GM12878 (cell line): ENCODE data around the gene GPC6. TPM values are rescaled to one million over a fixed set of nuclear protein-coding genes. Genes with fewer than 3 reads are reported as not detected.

ENCODE experiments used
- ATAC-seq: fragments of 200-7000 bp; cut with Tn5 transposase; 3 replicates; pipeline ENCODE4 v1.9.1; 2020; ENCODE audit warnings: mild to moderate bottlenecking, moderate library complexity
- BruUV-seq: library from RNA; stranded (reverse); fragments of 400-500 nt; replicated peaks from 2 replicates; lab custom pipeline; 2021; lab: Mats Ljungman, UMichigan
- CTCF ChIA-PET: fragments of 300-600 bp; sonication (Branson Sonifier 250); formaldehyde crosslinking; extraction: SDS; loops from one replicate; lab custom pipeline; 2021; ENCODE audit warnings: inconsistent platforms; lab: Yijun Ruan, JAX
- POLR2A ChIA-PET: fragments of 350-600 bp; formaldehyde crosslinking; extraction: SDS; loops from one replicate; lab custom pipeline; 2021; ENCODE audit warnings: inconsistent platforms; lab: Charles Lee
- RAD21 ChIA-PET: fragments of 300-600 bp; sonication (Branson Sonifier 250); formaldehyde crosslinking; loops from one replicate; lab custom pipeline; 2023; ENCODE audit warnings: antibody characterized with exemption; ENCODE audit not compliant: unreplicated experiment; lab: Charles Lee
- SMC1A ChIA-PET: fragments of 300-600 bp; sonication (Branson Sonifier 250); formaldehyde crosslinking; loops from one replicate; lab custom pipeline; 2023; ENCODE audit not compliant: unreplicated experiment, uncharacterized antibody; lab: Charles Lee
- DNase-seq: peaks from one replicate; pipeline ENCODE4 v3.0.0-alpha.2; 2011; ENCODE audit warnings: low read depth, low spot score
- FAIRE-seq: peaks from 3 replicates; lab custom pipeline; 2011; peaks lifted over from hg19 to GRCh38; lab: Jason Lieb, UNC
- H2AFZ ChIP-seq: 2 replicates; pipeline ENCODE4 v1.6.0; 2011; ENCODE audit warnings: low read depth, low read length, control low read depth; ENCODE audit not compliant: control insufficient read depth
- H3K27ac ChIP-seq: 2 replicates; pipeline ENCODE4 v1.5.1; 2011; ENCODE audit warnings: control low read depth; ENCODE audit not compliant: control insufficient read depth, insufficient read depth
- H3K27me3 ChIP-seq, 2 experiments: replicated peaks in 1 of 2; 2 replicates each; pipeline versions ENCODE4 v1.6.0 to v1.6.1; 2011; ENCODE audit warnings: low read length in 1 of 2; ENCODE audit not compliant: control insufficient read depth in 2 of 2, insufficient read depth in 2 of 2
- H3K36me3 ChIP-seq, 2 experiments: 2 replicates each; pipeline ENCODE4 v1.5.1; 2011; ENCODE audit warnings: low read length in 1 of 2; ENCODE audit not compliant: control insufficient read depth in 2 of 2, insufficient read depth in 2 of 2
- H3K4me1 ChIP-seq: 2 replicates; pipeline ENCODE4 v1.6.1; 2011; ENCODE audit warnings: mild to moderate bottlenecking, low read length, moderate library complexity, mixed read lengths; ENCODE audit not compliant: control insufficient read depth, insufficient read depth
- H3K4me2 ChIP-seq: 2 replicates; pipeline ENCODE4 v1.6.0; 2011; ENCODE audit warnings: control low read depth; ENCODE audit not compliant: control insufficient read depth, insufficient read depth
- H3K4me3 ChIP-seq: fragments of 200-600 bp; sonication (generic); 2 replicates; pipeline ENCODE4 v1.5.1; 2016
- H3K79me2 ChIP-seq: 2 replicates; pipeline ENCODE4 v1.6.0; 2011; ENCODE audit warnings: low read length; ENCODE audit not compliant: control insufficient read depth, insufficient read depth
- H3K9ac ChIP-seq: 2 replicates; pipeline ENCODE4 v1.8.0; 2011; ENCODE audit warnings: low read length, control low read depth, mixed read lengths; ENCODE audit not compliant: control insufficient read depth, insufficient read depth
- H3K9me3 ChIP-seq: replicated peaks from 3 replicates; pipeline ENCODE4 v1.5.1; 2011; ENCODE audit warnings: mild to moderate bottlenecking, low read length; ENCODE audit not compliant: control insufficient read depth, insufficient read depth
- H4K20me1 ChIP-seq: 2 replicates; pipeline ENCODE4 v1.6.0; 2011; ENCODE audit not compliant: control insufficient read depth, insufficient read depth
- BRCA1 ChIP-seq: IDR thresholded peaks from 2 replicates; pipeline ENCODE4 v1.6.1; 2011; ENCODE audit warnings: low read depth, low read length, improper control_type of control experiment
- EED ChIP-seq: sonication (generic); IDR thresholded peaks from 2 replicates; pipeline ENCODE4 v1.6.1; 2016; ENCODE audit warnings: antibody characterized with exemption, low read depth
- MXI1 ChIP-seq: fragments of 150-350 bp; IDR thresholded peaks from 2 replicates; pipeline ENCODE4 v1.6.1; 2011; ENCODE audit warnings: low read depth, mild to moderate bottlenecking, inconsistent platforms, low read length, improper control_type of control experiment
- MYC ChIP-seq: IDR thresholded peaks from 2 replicates; pipeline ENCODE4 v1.6.1; 2011; ENCODE audit warnings: mild to moderate bottlenecking, low read length, moderate library complexity, inconsistent platforms; ENCODE audit not compliant: insufficient read depth, insufficient replicate concordance, insufficient read length, severe bottlenecking
- PAX8 ChIP-seq: fragments of 450-650 bp; IDR thresholded peaks from 2 replicates; pipeline ENCODE4 v1.6.1; 2017; ENCODE audit warnings: mild to moderate bottlenecking, moderate library complexity
- SMAD1 ChIP-seq: fragments of 450-650 bp; IDR thresholded peaks from 2 replicates; pipeline ENCODE4 v1.6.1; 2018; ENCODE audit warnings: mild to moderate bottlenecking, low read depth; ENCODE audit not compliant: partially characterized antibody
- SREBF2 ChIP-seq: IDR thresholded peaks from 2 replicates; pipeline ENCODE4 v1.6.1; 2012; ENCODE audit warnings: mild to moderate bottlenecking, low read length
- SRF ChIP-seq, 2 experiments: IDR thresholded peaks; 2 replicates each; pipeline ENCODE4 v1.6.1; 2011; ENCODE audit warnings: low read depth in 2 of 2, low read length in 2 of 2, mild to moderate bottlenecking in 1 of 2, moderate library complexity in 1 of 2
- ZNF217 ChIP-seq: fragments of 450-650 bp; IDR thresholded peaks from 2 replicates; pipeline ENCODE4 v1.6.1; 2017; ENCODE audit warnings: antibody characterized with exemption, mild to moderate bottlenecking
- whole genome bisulfite sequencing: methylation state at CpG from one replicate; pipeline ENCODE4 v1.1.6; 2016; ENCODE audit warnings: low lambda C conversion rate; ENCODE audit not compliant: insufficient replicate concordance, insufficient coverage; ENCODE audit errors: missing lambda C conversion rate; 5-methylcytosine and 5-hydroxymethylcytosine counted together
- in situ Hi-C: fragments of 300-500 bp; cut with MboI; formaldehyde crosslinking; loops from 9 replicates; pipeline ENCODE4 v1.14.3; 2018; ENCODE audit warnings: mixed read lengths
- intact Hi-C: fragments of 100-400 bp; cut with micrococcal nuclease; formaldehyde crosslinking; loops from one replicate; pipeline ENCODE4 v1.14.2; 2022; ENCODE audit not compliant: unreplicated experiment
- polyA plus RNA-seq, 11 experiments: library from polyadenylated mRNA; depleted of rRNA in 4 of 11; unstranded in 6 of 11; stranded (reverse) in 5 of 11; fragments of >200 nt; fragmentation: Nextera tagmentation in 4 of 11; fragmentation: Illumina TruSeq in 1 of 11; extraction: Ambion mirVana in 4 of 11; extraction: Trizol in 1 of 11; gene quantifications; 1 replicate in 1 of 11; 2 replicates in 10 of 11; pipeline versions ENCODE4 v1.2.1 to v1.2.3, GENCODE V29; 2011 to 2016; ENCODE audit warnings: inconsistent platforms in 2 of 11, missing spikeins in 2 of 11, low read depth in 1 of 11
- total RNA-seq, 4 experiments: library from RNA; depleted of rRNA in 3 of 4; stranded (reverse); fragments of >200 nt in 3 of 4; fragmentation: Illumina TruSeq in 1 of 4; extraction: Trizol in 1 of 4; gene quantifications; 2 replicates each; pipeline versions ENCODE4 v1.2.1 to v1.2.3, GENCODE V29; 2013 to 2021
- TF ChIP-seq, protein P1 (sequence below): IDR thresholded peaks from 2 replicates; pipeline ENCODE4 v1.6.1; 2011; ENCODE audit warnings: borderline replicate concordance, low read depth, mild to moderate bottlenecking, moderate library complexity, mixed read lengths, low read length; ENCODE audit not compliant: insufficient read depth; ENCODE audit errors: extremely low read length
- TF ChIP-seq, protein P2 (sequence below): fragments of 450-650 bp; formaldehyde crosslinking; IDR thresholded peaks from 2 replicates; pipeline ENCODE4 v1.4.0; 2020; ENCODE audit warnings: mild to moderate bottlenecking, moderate library complexity

The GPC6 gene
- total and polyA plus RNA-seq, 10 of the 15 experiments (the other 5 are each of a cell fraction or from before 2014, with no cell fraction given): 0.03 to 0.04 (median 0.03) TPM; not detected in 7

DNA sequence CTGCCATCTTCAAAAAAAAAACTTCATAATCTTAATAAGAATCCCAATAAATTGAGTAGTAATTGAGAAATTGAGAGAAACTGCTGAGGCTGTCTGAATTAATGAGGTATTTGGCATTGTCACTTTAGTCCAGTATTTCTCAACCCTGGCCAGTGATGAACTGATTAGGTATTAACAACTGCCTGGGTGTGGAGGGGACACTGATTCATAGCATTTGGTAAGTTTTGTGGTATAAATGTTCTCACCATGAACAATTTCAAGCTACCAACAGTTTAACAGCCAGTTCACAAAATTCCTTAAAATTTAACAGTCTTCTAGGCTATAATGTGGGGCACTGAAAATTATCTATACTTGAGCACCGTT, 18.3 kb downstream of the GPC6 start:
- Histone ChIP-seq H3K9ac (no peak overlapping the region), H2AFZ (no peak overlapping the region), H3K36me3 (no peaks in the 10 kb centered on the region), H3K4me3 (no peak overlapping the region), H3K9me3 (no peaks in the 10 kb centered on the region), H3K4me1 (no peaks in the 10 kb centered on the region), H3K27me3 (no peaks in the 10 kb centered on the region), H4K20me1 (no peaks in the 10 kb centered on the region), H3K79me2 (no peaks in the 10 kb centered on the region), H3K27ac (no peak overlapping the region), H3K4me2 (no peak overlapping the region)
- ChIA-PET POLR2A (no interaction called here), CTCF (no interaction called here), SMC1A (no interaction called here), RAD21 (no interaction called here)
- intact Hi-C loops: no loop called here
- ATAC-seq (no peak), DNase-seq (no peak), FAIRE-seq (no peak)
- BruUV-seq: no TSS peak
- WGBS: 42% methylated on average over 1 of the region's 1 CpG
- in situ Hi-C loops: no loop called here
- TF ChIP-seq SREBF2 (no peak), MYC (no peak), BRCA1 (no peak), MXI1 (no peak), EED (no peak), SRF (IDR thresholded peaks at IDR 0.05; ENCODE audit: low read depth in 2 of 2, low read length in 2 of 2) (no peak), PAX8 (no peak), SMAD1 (no peak), ZNF217 (no peak)
- TF ChIP-seq, protein P1, sequence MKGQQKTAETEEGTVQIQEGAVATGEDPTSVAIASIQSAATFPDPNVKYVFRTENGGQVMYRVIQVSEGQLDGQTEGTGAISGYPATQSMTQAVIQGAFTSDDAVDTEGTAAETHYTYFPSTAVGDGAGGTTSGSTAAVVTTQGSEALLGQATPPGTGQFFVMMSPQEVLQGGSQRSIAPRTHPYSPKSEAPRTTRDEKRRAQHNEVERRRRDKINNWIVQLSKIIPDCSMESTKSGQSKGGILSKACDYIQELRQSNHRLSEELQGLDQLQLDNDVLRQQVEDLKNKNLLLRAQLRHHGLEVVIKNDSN: no peak
- TF ChIP-seq, protein P2, sequence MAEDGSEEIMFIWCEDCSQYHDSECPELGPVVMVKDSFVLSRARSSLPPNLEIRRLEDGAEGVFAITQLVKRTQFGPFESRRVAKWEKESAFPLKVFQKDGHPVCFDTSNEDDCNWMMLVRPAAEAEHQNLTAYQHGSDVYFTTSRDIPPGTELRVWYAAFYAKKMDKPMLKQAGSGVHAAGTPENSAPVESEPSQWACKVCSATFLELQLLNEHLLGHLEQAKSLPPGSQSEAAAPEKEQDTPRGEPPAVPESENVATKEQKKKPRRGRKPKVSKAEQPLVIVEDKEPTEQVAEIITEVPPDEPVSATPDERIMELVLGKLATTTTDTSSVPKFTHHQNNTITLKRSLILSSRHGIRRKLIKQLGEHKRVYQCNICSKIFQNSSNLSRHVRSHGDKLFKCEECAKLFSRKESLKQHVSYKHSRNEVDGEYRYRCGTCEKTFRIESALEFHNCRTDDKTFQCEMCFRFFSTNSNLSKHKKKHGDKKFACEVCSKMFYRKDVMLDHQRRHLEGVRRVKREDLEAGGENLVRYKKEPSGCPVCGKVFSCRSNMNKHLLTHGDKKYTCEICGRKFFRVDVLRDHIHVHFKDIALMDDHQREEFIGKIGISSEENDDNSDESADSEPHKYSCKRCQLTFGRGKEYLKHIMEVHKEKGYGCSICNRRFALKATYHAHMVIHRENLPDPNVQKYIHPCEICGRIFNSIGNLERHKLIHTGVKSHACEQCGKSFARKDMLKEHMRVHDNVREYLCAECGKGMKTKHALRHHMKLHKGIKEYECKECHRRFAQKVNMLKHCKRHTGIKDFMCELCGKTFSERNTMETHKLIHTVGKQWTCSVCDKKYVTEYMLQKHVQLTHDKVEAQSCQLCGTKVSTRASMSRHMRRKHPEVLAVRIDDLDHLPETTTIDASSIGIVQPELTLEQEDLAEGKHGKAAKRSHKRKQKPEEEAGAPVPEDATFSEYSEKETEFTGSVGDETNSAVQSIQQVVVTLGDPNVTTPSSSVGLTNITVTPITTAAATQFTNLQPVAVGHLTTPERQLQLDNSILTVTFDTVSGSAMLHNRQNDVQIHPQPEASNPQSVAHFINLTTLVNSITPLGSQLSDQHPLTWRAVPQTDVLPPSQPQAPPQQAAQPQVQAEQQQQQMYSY (CRISPR knock-in tag): no peak
